HepG2 (cell line): ENCODE results near the gene COQ8B. TPM values are rescaled to one million over a fixed set of nuclear protein-coding genes. Genes with fewer than 3 reads are reported as not detected.
"Not testable (repeated sequence)": the region's sequence is repeated elsewhere in the genome, so short reads cannot be mapped to it uniquely, and the experiment has no call there.

Experiments used
- ATAC-seq: fragments of 200-7000 bp; cut with Tn5 transposase; 3 replicates; pipeline ENCODE4 v1.9.1; 2020; ENCODE audit warnings: mild to moderate bottlenecking, moderate library complexity
- BruUV-seq: library from RNA; stranded (reverse); fragments of 400-500 nt; replicated peaks from 2 replicates; lab custom pipeline; 2021; lab: Mats Ljungman, UMichigan
- CTCF ChIA-PET: fragments of 300-600 bp; formaldehyde crosslinking; extraction: SDS; loops from one replicate; lab custom pipeline; 2021; ENCODE audit warnings: low total read pairs, inconsistent platforms, low intra/inter-chr PET ratio; lab: Yijun Ruan, JAX
- POLR2A ChIA-PET: fragments of 350-600 bp; sonication (Branson Sonifier 250); formaldehyde crosslinking; loops from one replicate; lab custom pipeline; 2020; ENCODE audit warnings: antibody characterized with exemption, inconsistent platforms; lab: Yijun Ruan, JAX
- DNase-seq: peaks from one replicate; pipeline ENCODE4 v3.0.0-alpha.2; 2015; ENCODE audit warnings: low spot score
- FAIRE-seq: peaks from 3 replicates; lab custom pipeline; 2011; peaks lifted over from hg19 to GRCh38; lab: Jason Lieb, UNC
- H2AFZ ChIP-seq: one replicate; pipeline ENCODE4 v1.6.1; 2011; ENCODE audit warnings: low read length, inconsistent platforms
- H3K27ac ChIP-seq: fragments of 300-600 bp; 3 replicates; pipeline ENCODE4 v1.8.0; 2011; ENCODE audit warnings: mixed run types, mild to moderate bottlenecking, mixed read lengths, low read length, inconsistent platforms; ENCODE audit not compliant: insufficient read depth; ENCODE audit errors: extremely low read length
- H3K27me3 ChIP-seq, 2 experiments: fragments of 200-600 bp in 1 of 2; 2 replicates in 1 of 2; 3 replicates in 1 of 2; pipeline versions ENCODE4 v1.6.0 to v1.8.0; 2011; ENCODE audit warnings: low read length in 2 of 2, mild to moderate bottlenecking in 2 of 2, moderate library complexity in 2 of 2, inconsistent platforms in 1 of 2; ENCODE audit not compliant: insufficient read depth in 2 of 2, control insufficient read depth in 1 of 2
- H3K36me3 ChIP-seq, 2 experiments: fragments of 200-600 bp in 1 of 2; replicated peaks in 1 of 2; 2 replicates in 1 of 2; 3 replicates in 1 of 2; pipeline versions ENCODE4 v1.5.1 to v1.8.0; 2011; ENCODE audit warnings: low read length in 2 of 2, inconsistent platforms in 1 of 2; ENCODE audit not compliant: insufficient read depth in 2 of 2, control insufficient read depth in 1 of 2
- H3K4me1 ChIP-seq: 2 replicates; pipeline ENCODE4 v1.5.1; 2012; ENCODE audit warnings: low read length, inconsistent platforms; ENCODE audit not compliant: insufficient read depth
- H3K4me2 ChIP-seq: 2 replicates; pipeline ENCODE4 v1.6.0; 2011; ENCODE audit warnings: low read depth, low read length, inconsistent platforms
- H3K4me3 ChIP-seq, 3 experiments: fragments of 200-600 bp in 1 of 3; sonication (generic), shearing (Covaris generic) in 1 of 3; replicated peaks in 1 of 3; 2 replicates each; pipeline ENCODE4 v1.5.1; 2011 to 2016; ENCODE audit warnings: low read length in 3 of 3, inconsistent platforms in 2 of 3, low read depth in 2 of 3, mild to moderate bottlenecking in 2 of 3, control low read depth in 1 of 3, mixed read lengths in 1 of 3; ENCODE audit not compliant: insufficient read depth in 1 of 3
- H3K79me2 ChIP-seq: one replicate; pipeline ENCODE4 v1.6.1; 2011; ENCODE audit warnings: low read length, inconsistent platforms; ENCODE audit not compliant: insufficient read depth
- H3K9ac ChIP-seq: 2 replicates; pipeline ENCODE4 v1.6.0; 2011; ENCODE audit warnings: mild to moderate bottlenecking, low read depth, low read length, inconsistent platforms; ENCODE audit not compliant: insufficient read depth
- H3K9me3 ChIP-seq: 2 replicates; pipeline ENCODE4 v1.5.1; 2012; ENCODE audit warnings: mild to moderate bottlenecking, low read length
- H4K20me1 ChIP-seq: 2 replicates; pipeline ENCODE4 v1.6.0; 2011; ENCODE audit warnings: inconsistent platforms, mild to moderate bottlenecking, low read length, moderate library complexity; ENCODE audit not compliant: insufficient read depth
- CEBPB ChIP-seq: IDR thresholded peaks from 2 replicates; pipeline ENCODE4 v1.6.1; 2011; ENCODE audit warnings: low read depth, low read length, improper control_type of control experiment, borderline replicate concordance
- CERS6 ChIP-seq: sonication (generic); formaldehyde crosslinking; IDR thresholded peaks from 2 replicates; pipeline ENCODE4 v1.5.0; 2020; ENCODE audit warnings: missing genetic modification reagents
- FIP1L1 ChIP-seq: fragments of 200-400 bp; formaldehyde crosslinking; IDR thresholded peaks from 2 replicates; pipeline ENCODE4 v1.6.1; 2018; ENCODE audit warnings: low read depth, mild to moderate bottlenecking, low read length, moderate library complexity, borderline replicate concordance; ENCODE audit not compliant: insufficient read depth
- GLI4 ChIP-seq: sonication (generic); formaldehyde crosslinking; IDR thresholded peaks from 2 replicates; pipeline ENCODE4 v1.5.1; 2020; ENCODE audit warnings: missing genetic modification reagents, mild to moderate bottlenecking, moderate library complexity, borderline replicate concordance
- HHEX ChIP-seq: IDR thresholded peaks from 2 replicates; pipeline ENCODE4 v1.6.1; 2016; ENCODE audit warnings: control low read depth
- ISX ChIP-seq: sonication (generic); formaldehyde crosslinking; conservative IDR thresholded peaks from 2 replicates; pipeline ENCODE4 v1.5.0; 2020; ENCODE audit warnings: missing genetic modification reagents
- KLF15 ChIP-seq: sonication (generic); formaldehyde crosslinking; IDR thresholded peaks from 2 replicates; pipeline ENCODE4 v1.8.1; 2023; ENCODE audit warnings: borderline replicate concordance, mild to moderate bottlenecking, inconsistent platforms, missing genetic modification reagents, mixed read lengths
- MEF2D ChIP-seq: sonication (generic); formaldehyde crosslinking; IDR thresholded peaks from 2 replicates; pipeline ENCODE4 v1.5.1; 2020; ENCODE audit warnings: mild to moderate bottlenecking, missing genetic modification reagents
- THYN1 ChIP-seq: sonication (generic); formaldehyde crosslinking; IDR thresholded peaks from 2 replicates; pipeline ENCODE4 v1.8.1; 2023; ENCODE audit warnings: low read depth, mild to moderate bottlenecking, moderate library complexity, missing genetic modification reagents, borderline replicate concordance
- TRAFD1 ChIP-seq: sonication (generic); formaldehyde crosslinking; IDR thresholded peaks from 2 replicates; pipeline ENCODE4 v1.5.1; 2020; ENCODE audit warnings: missing genetic modification reagents, mild to moderate bottlenecking, borderline replicate concordance
- ZNF251 ChIP-seq: sonication (generic); formaldehyde crosslinking; IDR thresholded peaks from 2 replicates; pipeline ENCODE4 v1.9.0; 2021; ENCODE audit warnings: mild to moderate bottlenecking, missing genetic modification reagents
- ZNF550 ChIP-seq: sonication (generic); formaldehyde crosslinking; IDR thresholded peaks from 2 replicates; pipeline ENCODE4 v1.4.0; 2020; ENCODE audit warnings: mild to moderate bottlenecking, missing genetic modification reagents, borderline replicate concordance
- ZNF644 ChIP-seq: IDR thresholded peaks from 2 replicates; pipeline ENCODE4 v1.6.1; 2016; ENCODE audit warnings: low read depth
- ZNF703 ChIP-seq: sonication (generic); formaldehyde crosslinking; IDR thresholded peaks from 2 replicates; pipeline ENCODE4 v1.5.1; 2020; ENCODE audit warnings: missing genetic modification reagents, mild to moderate bottlenecking, moderate library complexity, borderline replicate concordance
- WGBS: methylation state at CpG from one replicate; pipeline ENCODE4 v1.1.6; 2017; ENCODE audit warnings: low lambda C conversion rate; 5-methylcytosine and 5-hydroxymethylcytosine counted together
- in situ Hi-C: cut with HindIII; loops from 2 replicates; pipeline ENCODE4 v1.10.0; 2017; ENCODE audit warnings: low pct_unique_long_range_greater_than_20kb; ENCODE audit not compliant: extremely low pct_ligation_motif_present
- intact Hi-C: fragments of 100-400 bp; cut with micrococcal nuclease; formaldehyde crosslinking; loops from one replicate; pipeline ENCODE4 v1.10.0; 2022; ENCODE audit not compliant: unreplicated experiment
- polyA plus RNA-seq, 8 experiments: library from polyadenylated mRNA; depleted of rRNA in 3 of 8; stranded (reverse) in 7 of 8; unstranded in 1 of 8; fragments of >200 nt; fragmentation: Illumina TruSeq in 4 of 8; extraction: Trizol in 4 of 8; gene quantifications; 2 replicates each; pipeline versions ENCODE4 v1.2.1 to v1.2.3, GENCODE V29; 2011 to 2016; ENCODE audit warnings: low read depth in 4 of 8, missing spikeins in 1 of 8, mixed read lengths in 1 of 8; ENCODE audit not compliant: insufficient read depth in 1 of 8
- total RNA-seq, 5 experiments: library from RNA; depleted of rRNA; stranded (reverse); fragments of >200 nt; fragmentation: Illumina TruSeq; extraction: Trizol; gene quantifications; 2 replicates each; pipeline ENCODE4 v1.2.3, GENCODE V29; 2016; ENCODE audit warnings: low read depth in 1 of 5

COQ8B gene
- total and polyA plus RNA-seq, 2 of the 13 experiments (the other 11 are each of a cell fraction or from before 2014, with no cell fraction given) = 12.3 to 17.2 TPM

DNA sequence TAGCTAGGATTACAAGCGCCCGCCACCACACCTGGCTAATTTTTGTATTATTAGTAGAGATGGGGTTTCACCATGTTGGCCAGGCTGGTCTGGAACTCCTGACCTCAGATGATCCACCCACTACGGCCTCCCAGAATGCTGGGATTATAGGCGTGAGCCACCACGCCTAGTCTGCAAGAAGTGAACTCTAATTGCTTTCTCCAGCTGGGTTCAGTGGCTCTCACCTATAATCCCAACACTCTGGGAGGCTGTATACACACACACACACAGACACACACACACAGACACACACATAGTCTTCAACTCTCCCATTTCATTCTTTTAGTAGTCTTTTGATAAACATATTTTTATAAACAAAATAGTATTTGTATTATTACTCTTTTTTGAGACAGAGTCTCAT, 13.4 kb upstream of the COQ8B start:
- H3K27ac ChIP-seq, FAIRE-seq, H4K20me1 ChIP-seq, H3K9me3 ChIP-seq, in situ Hi-C loops, CTCF ChIA-PET, H3K4me3 ChIP-seq, DNase-seq, H3K79me2 ChIP-seq, H3K9ac ChIP-seq, H2AFZ ChIP-seq, H3K4me1 ChIP-seq, intact Hi-C loops, H3K27me3 ChIP-seq, BruUV-seq, H3K4me2 ChIP-seq, ATAC-seq: not testable (repeated sequence)
- POLR2A ChIA-PET = interaction anchor here (0.8 kb wide), 1 partner anchor 76 kb away, joined by 3 read pairs; no protein-coding TSS in a partner anchor
- peaks cover 23 to 74% of the 10 kb centered on the region in 2 experiments; a peak in 4 of 5 replicates for H3K36me3 ChIP-seq
- WGBS = 100% methylated on average over 4 of the region's 5 CpGs

GRCh38 chr19:40726279-40726678, 9.6 kb upstream of the COQ8B start:
- ATAC-seq (no peak), DNase-seq (no peak), FAIRE-seq (no peak)
- Histone ChIP-seq H3K9me3 (no peaks in the 10 kb centered on the region), H3K36me3 (peaks cover 17 to 65% of the 10 kb centered on the region in 2 experiments; a peak in 4 of 5 replicates), H3K4me2 (no peak overlapping the region), H3K79me2 (peaks cover 17% of the 10 kb centered on the region), H3K27me3 (no peaks in the 10 kb centered on the region), H4K20me1 (no peaks in the 10 kb centered on the region), H3K4me3 (no peak overlapping the region), H2AFZ (no peak overlapping the region), H3K9ac (no peak overlapping the region), H3K27ac (no peak overlapping the region), H3K4me1 (peaks cover 13% of the 10 kb centered on the region)
- BruUV-seq = no TSS peak
- CTCF ChIA-PET = no interaction called here
- WGBS = 96% methylated on average over 3 of the region's 4 CpGs
- in situ Hi-C loops (no loop called here), intact Hi-C loops (no loop called here)
- POLR2A ChIA-PET = interaction anchor here (1.4 kb wide), 1 partner anchor 9 kb away, joined by 5 read pairs; the partner anchor contains the start of genes COQ8B and ITPKC
- TF ChIP-seq THYN1 (CRISPR knock-in tag) (no peak), ZNF251 (CRISPR knock-in tag) (no peak), KLF15 (CRISPR knock-in tag) (no peak), ISX (CRISPR knock-in tag) (no peak), MEF2D (CRISPR knock-in tag) (no peak), HHEX (no peak), GLI4 (CRISPR knock-in tag) (no peak), ZNF703 (CRISPR knock-in tag) (no peak), ZNF644 (no peak), CERS6 (CRISPR knock-in tag) (no peak), ZNF550 (CRISPR knock-in tag) (no peak), TRAFD1 (CRISPR knock-in tag) (no peak), FIP1L1 (no peak), CEBPB (peak; percentile 51; the same call in 1 of the 2 replicates)
